ENCODE results near the gene UGT1A10.
"Not testable (repeated sequence)": the region's sequence is repeated elsewhere in the genome, so short reads cannot be mapped to it uniquely, and the experiment has no call there.

The UGT1A10 gene

GRCh38 chr2:233603520-233603919 lies 32.7 kb upstream of the UGT1A10 start:
- TF ChIP-seq CTCF (IDR thresholded peaks at IDR 0.05; ENCODE audit: borderline replicate concordance, insufficient read depth, low read depth, low read length): no peak
- no peak overlapping the region for H3K4me3 ChIP-seq (ENCODE audit: low read depth, low read length)

GRCh38 chr2:233604826-233605225 lies 31.4 kb upstream of the UGT1A10 start:
- H3K4me3 ChIP-seq (ENCODE audit: low read depth, low read length): no peak overlapping the region
- TF ChIP-seq CTCF (IDR thresholded peaks at IDR 0.05; ENCODE audit: borderline replicate concordance, insufficient read depth, low read depth, low read length): no peak

GRCh38 chr2:233605680-233606079 lies 30.6 kb upstream of the UGT1A10 start:
- H3K4me3 ChIP-seq (ENCODE audit: low read depth, low read length): no peak overlapping the region
- TF ChIP-seq CTCF (IDR thresholded peaks at IDR 0.05; ENCODE audit: borderline replicate concordance, insufficient read depth, low read depth, low read length): no peak

- TF ChIP-seq CTCF (IDR thresholded peaks at IDR 0.05; ENCODE audit: borderline replicate concordance, insufficient read depth, low read depth, low read length): no peak
- no peak overlapping the region for H3K4me3 ChIP-seq (ENCODE audit: low read depth, low read length)
Measured at GRCh38 chr2:233611284-233611683, 25.0 kb upstream of the UGT1A10 start.

GRCh38 chr2:233617476-233617875 lies 18.8 kb upstream of the UGT1A10 start, which contains the start of gene UGT1A8:
Gene UGT1A8, plus strand, starts transcription at chr2:233617633. Its CDS starts 75 bp downstream, at chr2:233617708.
- H3K4me3 ChIP-seq (ENCODE audit: low read depth, low read length): not testable (repeated sequence)

- no peak overlapping the region for H3K4me3 ChIP-seq (ENCODE audit: low read depth, low read length)
- no peak for TF ChIP-seq CTCF (IDR thresholded peaks at IDR 0.05; ENCODE audit: borderline replicate concordance, insufficient read depth, low read depth, low read length)
Measured at GRCh38 chr2:233620204-233620603, 16.0 kb upstream of the UGT1A10 start.

- not testable (repeated sequence) for H3K4me3 ChIP-seq (ENCODE audit: low read depth, low read length)
Measured at GRCh38 chr2:233621863-233622262, 14.4 kb upstream of the UGT1A10 start.

- H3K4me3 ChIP-seq (ENCODE audit: low read depth, low read length): no peak overlapping the region
- no peak for TF ChIP-seq CTCF (IDR thresholded peaks at IDR 0.05; ENCODE audit: borderline replicate concordance, insufficient read depth, low read depth, low read length)
Measured at GRCh38 chr2:233627331-233628025, 8.8 kb upstream of the UGT1A10 start.

Measured in GM12875 (cell line).